HG02884 (cell line): Measurements from ENCODE around the gene SCAI.
"Not testable (repeated sequence)": the region's sequence is repeated elsewhere in the genome, so short reads cannot be mapped to it uniquely, and the experiment has no call there.

Experiments used
- ATAC-seq: cut with Tn5 transposase; IDR thresholded peaks from one replicate; pipeline ENCODE4 v1.9.1; 2021; ENCODE audit warnings: mild to moderate bottlenecking, moderate library complexity; ENCODE audit not compliant: unreplicated experiment

SCAI gene

DNA sequence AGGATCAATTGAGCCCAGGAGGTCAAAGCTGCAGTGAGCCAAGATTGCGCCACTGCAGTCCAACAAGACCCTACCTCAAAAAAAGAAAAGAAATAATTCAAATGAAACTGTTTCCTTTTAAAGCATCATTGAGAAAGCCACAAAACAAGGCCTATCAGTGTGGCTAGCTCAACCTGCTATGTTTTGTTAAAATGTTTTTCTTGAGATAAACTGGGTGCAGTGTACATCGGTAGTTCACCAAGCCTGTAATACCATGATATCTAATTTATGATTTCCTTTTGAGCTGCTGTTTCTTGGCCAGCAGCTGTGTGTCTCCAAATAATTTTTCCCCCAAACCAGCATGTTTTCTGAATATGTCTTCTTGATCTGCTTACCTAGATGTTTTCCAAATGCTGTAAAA lies 105.2 kb downstream of the SCAI start:
- no peak for ATAC-seq

- no peak for ATAC-seq
Measured at GRCh38 chr9:125028041-125028440, 115.3 kb downstream of the SCAI start.

GRCh38 chr9:125024917-125025316 lies 118.4 kb downstream of the SCAI start:
- no peak for ATAC-seq

GRCh38 chr9:125021069-125021468 lies 122.3 kb downstream of the SCAI start:
- ATAC-seq: no peak

GRCh38 chr9:125015655-125016054 lies 127.7 kb downstream of the SCAI start:
- ATAC-seq: not testable (repeated sequence)

GRCh38 chr9:125012013-125012412 lies 131.3 kb downstream of the SCAI start:
- not testable (repeated sequence) for ATAC-seq

DNA sequence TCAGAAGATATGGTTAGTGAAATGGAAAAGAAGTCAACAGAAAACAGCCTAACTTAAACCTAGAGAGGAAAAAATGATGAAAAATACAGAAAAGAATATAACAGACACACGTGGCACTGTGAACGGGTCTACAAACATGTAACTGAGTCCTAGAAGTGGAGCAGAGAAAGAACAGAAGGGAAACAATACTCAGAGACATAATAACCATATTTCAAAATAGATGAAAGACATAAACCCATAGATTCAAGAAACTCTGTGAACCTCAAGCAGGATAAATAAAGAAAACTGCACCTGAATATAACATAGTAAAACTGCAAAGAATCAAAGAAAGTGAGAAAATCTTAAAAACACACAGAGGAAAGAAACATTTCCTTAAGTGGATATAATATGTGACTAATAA lies 134.7 kb downstream of the SCAI start:
- ATAC-seq: no peak

- no peak for ATAC-seq
Measured at GRCh38 chr9:125003332-125003731, 140.0 kb downstream of the SCAI start.

- no peak for ATAC-seq
Measured at GRCh38 chr9:124983698-124984097, 159.6 kb downstream of the SCAI start.

GRCh38 chr9:124980431-124980830 lies 162.9 kb downstream of the SCAI start:
- no peak for ATAC-seq

DNA sequence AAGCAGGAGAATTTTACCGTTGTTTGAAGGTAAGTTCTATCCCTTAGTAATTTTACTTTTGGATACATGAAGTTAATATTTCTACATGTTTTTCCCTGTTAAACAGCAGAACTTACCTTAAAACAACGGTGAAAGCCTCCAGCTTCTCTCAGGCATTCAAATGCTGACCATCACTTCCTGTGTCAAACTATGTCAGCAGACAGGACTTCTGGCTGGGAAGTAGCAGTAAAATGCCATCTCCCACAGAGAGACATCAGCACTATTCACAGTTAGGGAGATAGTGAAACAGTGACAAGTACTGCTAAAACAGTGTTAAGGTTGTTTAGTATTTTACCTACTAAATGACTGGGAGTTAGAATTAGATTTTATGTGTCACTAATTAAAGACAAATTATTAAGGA lies 168.2 kb downstream of the SCAI start:
- ATAC-seq: no peak

- ATAC-seq: no peak
Measured at GRCh38 chr9:124973807-124974206, 169.5 kb downstream of the SCAI start.

DNA sequence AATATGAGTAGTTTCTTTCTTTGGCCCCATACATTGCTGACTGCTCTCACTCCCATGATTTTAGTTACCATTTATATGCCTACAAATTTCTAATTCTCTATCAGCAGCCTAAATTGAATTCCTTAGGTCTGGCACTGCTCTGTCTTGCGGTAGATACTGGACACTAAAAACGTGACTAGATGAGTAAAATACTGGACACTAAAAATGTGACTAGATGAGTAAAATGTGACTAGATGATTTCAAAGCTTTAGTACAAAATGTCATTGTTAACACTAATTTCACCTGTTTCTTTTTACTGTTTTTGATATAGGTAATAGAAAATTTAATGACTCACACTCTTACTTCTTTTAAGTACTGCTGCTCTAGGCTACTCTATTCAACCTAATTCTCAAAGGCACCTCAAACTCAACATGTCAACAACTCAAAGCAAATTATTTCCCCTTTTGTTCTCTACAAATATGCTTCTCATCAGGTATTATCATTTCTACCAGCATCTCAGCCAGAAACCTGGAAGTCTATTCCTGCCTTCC lies 171.0 kb downstream of the SCAI start:
- ATAC-seq: no peak

GRCh38 chr9:124969401-124969800 lies 173.9 kb downstream of the SCAI start:
- ATAC-seq: no peak

DNA sequence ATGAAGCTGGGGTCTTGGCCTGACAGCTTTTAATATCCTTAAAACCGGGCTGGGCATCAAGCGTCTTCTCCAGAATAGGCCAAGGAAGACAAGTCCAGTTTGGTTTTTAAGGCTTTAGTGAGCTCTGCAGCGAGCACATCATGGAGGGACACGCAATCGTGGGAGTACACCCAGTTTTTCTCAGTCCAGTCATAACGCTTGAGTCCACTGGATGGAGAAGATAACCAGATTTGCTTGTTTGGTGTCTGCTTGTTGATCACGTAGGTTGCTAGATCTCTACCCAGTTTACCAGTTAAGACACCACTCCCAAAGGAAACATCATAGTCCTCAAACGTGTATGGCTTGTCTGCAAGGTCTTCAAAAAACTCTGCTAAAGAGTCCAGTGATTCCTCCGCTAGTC lies 175.1 kb downstream of the SCAI start:
- no peak for ATAC-seq

- not testable (repeated sequence) for ATAC-seq
Measured at GRCh38 chr9:124965775-124966568, 177.4 kb downstream of the SCAI start.

DNA sequence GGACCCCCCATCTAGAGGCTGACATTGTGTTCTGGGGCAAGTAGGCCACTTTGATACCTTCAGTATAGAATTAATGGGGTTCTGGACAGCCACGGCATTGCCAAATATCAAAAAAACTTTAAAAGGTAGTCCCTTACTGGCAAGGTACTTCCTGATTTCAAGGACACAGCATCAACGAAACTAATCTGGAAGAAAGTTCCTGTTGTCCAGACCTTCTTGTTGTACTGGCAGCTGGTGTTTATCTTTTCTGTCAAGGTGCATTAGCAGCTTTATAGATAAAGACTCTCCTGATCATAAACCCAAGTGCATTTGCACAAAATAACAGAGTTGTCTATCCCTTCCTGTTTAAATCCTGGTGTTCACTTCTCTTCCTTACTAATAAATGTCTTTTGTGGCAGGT lies 178.7 kb downstream of the SCAI start:
- ATAC-seq: no peak

GRCh38 chr9:124964056-124964455 lies 179.3 kb downstream of the SCAI start:
- ATAC-seq: no peak

- ATAC-seq: no peak
Measured at GRCh38 chr9:124960409-124960752, 182.9 kb downstream of the SCAI start.

GRCh38 chr9:124959671-124960408 lies 183.5 kb downstream of the SCAI start:
- ATAC-seq: not testable (repeated sequence)

GRCh38 chr9:124954255-124954654 lies 189.1 kb downstream of the SCAI start:
- no peak for ATAC-seq

- no peak for ATAC-seq
Measured at GRCh38 chr9:124950050-124950718, 193.1 kb downstream of the SCAI start.
